Common myeloid progenitor, CD34-positive (primary cell): ENCODE data around the gene EBF3.

Experiments used
- CTCF ChIA-PET: fragments of 350-600 bp; sonication (Branson Sonifier 250); formaldehyde crosslinking; loops from one replicate; lab custom pipeline; 2021; ENCODE audit warnings: antibody characterized with exemption; lab: Charles Lee
- POLR2A ChIA-PET: fragments of 350-600 bp; sonication (Branson Sonifier 250); formaldehyde crosslinking; loops from one replicate; lab custom pipeline; 2021; ENCODE audit warnings: antibody characterized with exemption; lab: Charles Lee
- DNase-seq, 3 donors: peaks; one replicate each; pipeline versions ENCODE4 v3.0.0 to v3.0.0-alpha.2; 2013
- H3K27ac ChIP-seq, 2 experiments: 1 replicate in 1 of 2; 2 replicates in 1 of 2; pipeline ENCODE4 v1.7.0; 2013; ENCODE audit warnings: inconsistent platforms in 2 of 2, low read length in 2 of 2, mild to moderate bottlenecking in 2 of 2, low read depth in 1 of 2, moderate library complexity in 1 of 2; ENCODE audit not compliant: severe bottlenecking in 2 of 2, insufficient read depth in 1 of 2, poor library complexity in 1 of 2
- H3K27me3 ChIP-seq, 5 experiments: replicated peaks in 2 of 5; 1 replicate in 3 of 5; 2 replicates in 2 of 5; pipeline versions ENCODE4 v1.6.1 to v1.7.0; 2013; ENCODE audit warnings: low read length in 4 of 5, mild to moderate bottlenecking in 2 of 5, moderate library complexity in 2 of 5, inconsistent platforms in 1 of 5; ENCODE audit not compliant: insufficient read depth in 5 of 5, control insufficient read depth in 4 of 5
- H3K36me3 ChIP-seq, 4 experiments: 1 replicate in 2 of 4; 2 replicates in 2 of 4; pipeline versions ENCODE4 v1.6.1 to v1.7.0; 2013; ENCODE audit warnings: low read length in 3 of 4, control low read depth in 1 of 4, mild to moderate bottlenecking in 1 of 4; ENCODE audit not compliant: control insufficient read depth in 4 of 4, insufficient read depth in 4 of 4
- H3K4me1 ChIP-seq, 4 experiments: 1 replicate in 3 of 4; 2 replicates in 1 of 4; pipeline versions ENCODE4 v1.6.1 to v1.7.1; 2013; ENCODE audit warnings: low read length in 3 of 4, mild to moderate bottlenecking in 3 of 4, control low read depth in 1 of 4, inconsistent platforms in 1 of 4, moderate library complexity in 1 of 4; ENCODE audit not compliant: control insufficient read depth in 4 of 4, insufficient read depth in 4 of 4; ENCODE audit errors: control extremely low read depth in 1 of 4
- H3K4me3 ChIP-seq, 7 experiments: 1 replicate in 4 of 7; 2 replicates in 3 of 7; pipeline versions ENCODE4 v1.5.1 to v1.7.0; 2013; ENCODE audit warnings: mild to moderate bottlenecking in 7 of 7, low read length in 6 of 7, moderate library complexity in 6 of 7, inconsistent platforms in 2 of 7, low read depth in 2 of 7, control low read depth in 1 of 7; ENCODE audit not compliant: insufficient read depth in 4 of 7, control insufficient read depth in 1 of 7; ENCODE audit errors: extremely low read depth in 1 of 7
- H3K9me3 ChIP-seq, 5 experiments: 1 replicate in 4 of 5; 2 replicates in 1 of 5; pipeline versions ENCODE4 v1.6.1 to v1.7.1; 2013; ENCODE audit warnings: low read length in 4 of 5, mild to moderate bottlenecking in 2 of 5, inconsistent platforms in 1 of 5, low read depth in 1 of 5, moderate library complexity in 1 of 5; ENCODE audit not compliant: control insufficient read depth in 4 of 5, insufficient read depth in 2 of 5; ENCODE audit errors: control extremely low read depth in 1 of 5
- WGBS: methylation state at CpG from one replicate; pipeline ENCODE4 v1.1.5; 2013; ENCODE audit not compliant: insufficient coverage; 5-methylcytosine and 5-hydroxymethylcytosine counted together

Gene EBF3

GRCh38 chr10:129852829-129853561, 111.1 kb downstream of the EBF3 start:
- POLR2A ChIA-PET: interaction anchor here (0.8 kb wide), 1 partner anchor 121 kb away, joined by 3 read pairs; no protein-coding TSS in a partner anchor
- CTCF ChIA-PET: interaction anchor here (0.6 to 2.3 kb wide), 13 partner anchors 23 to 271 kb away, joined by 3 to 9 read pairs (median 3); no protein-coding TSS in a partner anchor
- DNase-seq: peak in 2 of 3 donors; percentile 6 to 11
- Histone ChIP-seq H3K9me3 (peaks cover 0 to 4% (median 0%) of the 10 kb centered on the region in 5 experiments), H3K36me3 (no peaks in the 10 kb centered on the region), H3K27ac (no peak overlapping the region), H3K4me3 (peak overlapping the region in 2 of 7 experiments; percentile 7 to 33), H3K4me1 (peaks cover 0 to 3% (median 1%) of the 10 kb centered on the region in 4 experiments), H3K27me3 (peaks cover 0 to 1% (median 0%) of the 10 kb centered on the region in 5 experiments)
- WGBS: 72% methylated on average over 11 of the region's 13 CpGs

- Histone ChIP-seq H3K27ac (no peak overlapping the region), H3K27me3 (peaks cover 0 to 1% (median 0%) of the 10 kb centered on the region in 5 experiments), H3K4me3 (no peak overlapping the region), H3K36me3 (no peaks in the 10 kb centered on the region), H3K4me1 (peaks cover 0 to 3% (median 1%) of the 10 kb centered on the region in 4 experiments), H3K9me3 (peaks cover 0 to 4% (median 0%) of the 10 kb centered on the region in 5 experiments)
- no peak for DNase-seq
- CTCF ChIA-PET: interaction anchor here (1.2 kb wide), 3 partner anchors 24 to 118 kb away, joined by 3 read pairs; no protein-coding TSS in a partner anchor
- whole genome bisulfite sequencing: 97% methylated on average over 12 of the region's 19 CpGs
- POLR2A ChIA-PET: no interaction called here
These were observed 112.0 kb downstream of the EBF3 start for GRCh38 chr10:129851941-129852640.

GRCh38 chr10:129850790-129851189, 113.3 kb downstream of the EBF3 start:
- POLR2A ChIA-PET: no interaction called here
- Histone ChIP-seq H3K27me3 (peaks cover 0 to 1% (median 0%) of the 10 kb centered on the region in 5 experiments), H3K36me3 (no peaks in the 10 kb centered on the region), H3K4me1 (peaks cover 0 to 3% (median 1%) of the 10 kb centered on the region in 4 experiments), H3K4me3 (no peak overlapping the region), H3K27ac (no peak overlapping the region), H3K9me3 (no peaks in the 10 kb centered on the region)
- CTCF ChIA-PET: no interaction called here
- no peak for DNase-seq
- 90% methylated on average over 2 of the region's 13 CpGs for WGBS

- ChIA-PET CTCF (no interaction called here), POLR2A (no interaction called here)
- Histone ChIP-seq H3K27ac (no peak overlapping the region), H3K27me3 (peaks cover 0 to 1% (median 0%) of the 10 kb centered on the region in 5 experiments), H3K4me3 (no peak overlapping the region), H3K4me1 (peaks cover 0 to 3% (median 1%) of the 10 kb centered on the region in 4 experiments), H3K9me3 (no peaks in the 10 kb centered on the region), H3K36me3 (no peaks in the 10 kb centered on the region)
- DNase-seq: no peak
- 98% methylated on average over 10 of the region's 10 CpGs for WGBS
These were observed 113.8 kb downstream of the EBF3 start for GRCh38 chr10:129850316-129850715.

- no peaks in the 10 kb centered on the region for H3K9me3 ChIP-seq
- H3K36me3 ChIP-seq: no peaks in the 10 kb centered on the region
- WGBS: 96% methylated on average over 12 of the region's 15 CpGs
- no peak overlapping the region for H3K27ac ChIP-seq
- H3K27me3 ChIP-seq: peaks cover 0 to 1% (median 0%) of the 10 kb centered on the region in 5 experiments
- ChIA-PET CTCF (interaction anchor here (0.7 kb wide), 1 partner anchor 199 kb away, joined by 3 read pairs; no protein-coding TSS in a partner anchor), POLR2A (interaction anchor here (0.6 kb wide), 1 partner anchor 52 kb away, joined by 4 read pairs; no protein-coding TSS in a partner anchor)
- peaks cover 0 to 3% (median 1%) of the 10 kb centered on the region in 4 experiments for H3K4me1 ChIP-seq
- no peak for DNase-seq
- no peak overlapping the region for H3K4me3 ChIP-seq
These were observed 114.2 kb downstream of the EBF3 start for GRCh38 chr10:129849853-129850252.

GRCh38 chr10:129849452-129849750, 114.7 kb downstream of the EBF3 start:
- Histone ChIP-seq H3K4me1 (peaks cover 0 to 3% (median 1%) of the 10 kb centered on the region in 4 experiments), H3K4me3 (no peak overlapping the region), H3K9me3 (no peaks in the 10 kb centered on the region), H3K27ac (no peak overlapping the region), H3K27me3 (no peaks in the 10 kb centered on the region), H3K36me3 (no peaks in the 10 kb centered on the region)
- 98% methylated on average over 15 of the region's 19 CpGs for WGBS
- ChIA-PET CTCF (interaction anchor here (0.7 kb wide), 1 partner anchor 199 kb away, joined by 3 read pairs; no protein-coding TSS in a partner anchor), POLR2A (interaction anchor here (0.6 kb wide), 1 partner anchor 52 kb away, joined by 4 read pairs; no protein-coding TSS in a partner anchor)
- no peak for DNase-seq
